Stomach (tissue), 9 donors: Measurements from ENCODE around the gene ACTG1. TPM values are rescaled to one million over a fixed set of nuclear protein-coding genes. Genes with fewer than 3 reads are reported as not detected.
A peak's percentile ranks its signal among the peaks of the same experiment; 100 is the strongest.

ENCODE experiments used
- DNase-seq, 2 donors: peaks; one replicate each; pipeline versions ENCODE4 v3.0.0 to v3.0.0-alpha.2; 2013 to 2019
- H3K27ac ChIP-seq, 5 donors: fragments of 200-600 bp in 4 of 5; sonication (generic) in 4 of 5; one replicate each; pipeline ENCODE4 v1.5.1; 2013 to 2019; ENCODE audit warnings: mild to moderate bottlenecking in 1 of 5, moderate library complexity in 1 of 5
- H3K27me3 ChIP-seq, 3 donors: fragments of 200-600 bp; sonication (generic); one replicate each; pipeline ENCODE4 v1.5.1; 2017 to 2019; ENCODE audit warnings: mixed run types in 1 of 3
- H3K36me3 ChIP-seq, 4 donors: fragments of 200-600 bp; sonication (generic); 1 replicate in 3 of 4; 2 replicates in 1 of 4; pipeline ENCODE4 v1.5.1; 2016 to 2019
- H3K4me1 ChIP-seq, 4 donors: fragments of 200-600 bp; sonication (generic); one replicate each; pipeline ENCODE4 v1.5.1; 2016 to 2019
- H3K4me3 ChIP-seq, 4 donors: fragments of 200-600 bp; sonication (generic) in 3 of 4; one replicate each; pipeline ENCODE4 v1.5.1; 2016 to 2019; ENCODE audit warnings: mild to moderate bottlenecking in 1 of 4
- H3K9me3 ChIP-seq, 4 donors: fragments of 200-600 bp; sonication (generic); one replicate each; pipeline ENCODE4 v1.5.1; 2016 to 2019
- EP300 ChIP-seq: sonication (generic); formaldehyde crosslinking; IDR thresholded peaks from one replicate; pipeline ENCODE4 v1.6.1; 2017; ENCODE audit warnings: antibody characterized with exemption
- POLR2A ChIP-seq, 4 donors: fragments of 450-650 bp; IDR thresholded peaks; one replicate each; pipeline ENCODE4 v1.6.1; 2016; ENCODE audit warnings: antibody characterized with exemption in 4 of 4, control low read depth in 2 of 4, mild to moderate bottlenecking in 1 of 4, moderate library complexity in 1 of 4
- POLR2AphosphoS5 ChIP-seq, 3 donors: sonication (generic); formaldehyde crosslinking; IDR thresholded peaks; one replicate each; pipeline ENCODE4 v1.6.1; 2016; ENCODE audit warnings: antibody characterized with exemption in 3 of 3
- WGBS, 5 donors: extraction: QIAGEN DNeasy Blood & Tissue Kit in 3 of 5; methylation state at CpG; one replicate each; pipeline versions ENCODE4 v1.1.5 to v1.1.7; 2013 to 2018; 5-methylcytosine and 5-hydroxymethylcytosine counted together
- intact Hi-C: fragments of 100-400 bp; cut with DNase I; formaldehyde crosslinking; loops from one replicate; pipeline ENCODE4 v1.15.1; 2023; ENCODE audit warnings: low total_unique reads
- polyA plus RNA-seq, 3 donors: library from polyadenylated mRNA; stranded (reverse); fragments of 200-250 nt; gene quantifications; one replicate each; pipeline ENCODE4 v1.2.3, GENCODE V29; 2013
- total RNA-seq, 5 donors: library from RNA; depleted of rRNA; stranded (reverse); fragments of >200 nt; gene quantifications; one replicate each; pipeline versions ENCODE4 v1.1.0 to v1.2.3, GENCODE V29; 2014 to 2016
- TF ChIP-seq, protein P1 (sequence below), 7 experiments: fragments of 450-650 bp in 4 of 7; fragments of 200-600 bp in 3 of 7; sonication (generic) in 3 of 7; IDR thresholded peaks; one replicate each; pipeline ENCODE4 v1.5.1; 2016 to 2019; ENCODE audit warnings: antibody characterized with exemption in 7 of 7, control low read depth in 2 of 7, mild to moderate bottlenecking in 1 of 7
- donor health status: healthy with polysubstance abuse.
- donor health status: Bipolar disorder and iron deficiency.
- donor health status: healthy.

ACTG1 gene
- total and polyA plus RNA-seq, 8 donors = 978 to 2,952 (median 1,922) TPM

DNA sequence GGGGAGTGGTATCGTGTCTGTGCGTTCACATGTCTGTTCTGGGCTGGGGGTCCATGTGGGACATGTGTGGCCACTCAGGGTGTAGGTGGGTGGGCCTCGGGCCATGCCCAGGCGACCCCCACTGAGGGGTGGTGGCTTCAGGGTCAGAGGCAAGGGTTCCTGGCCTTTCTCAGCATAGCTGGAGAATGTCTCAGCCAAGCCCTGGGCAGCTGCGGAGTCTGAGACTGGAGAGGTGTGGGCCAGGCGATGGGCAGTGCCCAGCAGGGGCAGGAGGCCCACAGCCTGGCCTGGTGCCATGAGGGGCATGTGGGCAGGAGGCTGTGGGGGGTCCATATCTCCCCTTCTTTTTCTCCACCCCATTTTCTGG lies 16.8 kb upstream of the ACTG1 start:
- no peak for TF ChIP-seq EP300
- TF ChIP-seq, protein P1, sequence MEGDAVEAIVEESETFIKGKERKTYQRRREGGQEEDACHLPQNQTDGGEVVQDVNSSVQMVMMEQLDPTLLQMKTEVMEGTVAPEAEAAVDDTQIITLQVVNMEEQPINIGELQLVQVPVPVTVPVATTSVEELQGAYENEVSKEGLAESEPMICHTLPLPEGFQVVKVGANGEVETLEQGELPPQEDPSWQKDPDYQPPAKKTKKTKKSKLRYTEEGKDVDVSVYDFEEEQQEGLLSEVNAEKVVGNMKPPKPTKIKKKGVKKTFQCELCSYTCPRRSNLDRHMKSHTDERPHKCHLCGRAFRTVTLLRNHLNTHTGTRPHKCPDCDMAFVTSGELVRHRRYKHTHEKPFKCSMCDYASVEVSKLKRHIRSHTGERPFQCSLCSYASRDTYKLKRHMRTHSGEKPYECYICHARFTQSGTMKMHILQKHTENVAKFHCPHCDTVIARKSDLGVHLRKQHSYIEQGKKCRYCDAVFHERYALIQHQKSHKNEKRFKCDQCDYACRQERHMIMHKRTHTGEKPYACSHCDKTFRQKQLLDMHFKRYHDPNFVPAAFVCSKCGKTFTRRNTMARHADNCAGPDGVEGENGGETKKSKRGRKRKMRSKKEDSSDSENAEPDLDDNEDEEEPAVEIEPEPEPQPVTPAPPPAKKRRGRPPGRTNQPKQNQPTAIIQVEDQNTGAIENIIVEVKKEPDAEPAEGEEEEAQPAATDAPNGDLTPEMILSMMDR (IDR thresholded peaks at IDR 0.05) = no peak
- no peak for TF ChIP-seq POLR2A (IDR thresholded peaks at IDR 0.05)
- TF ChIP-seq POLR2AphosphoS5 (IDR thresholded peaks at IDR 0.05) = no peak
- no peaks in the 10 kb centered on the region for H3K9me3 ChIP-seq
- H3K36me3 ChIP-seq = no peaks in the 10 kb centered on the region
- peaks cover 6 to 15% (median 12%) of the 10 kb centered on the region in 4 donors for H3K4me1 ChIP-seq
- H3K27me3 ChIP-seq = peaks cover 16 to 66% (median 23%) of the 10 kb centered on the region in 3 donors
- no peak overlapping the region for H3K4me3 ChIP-seq
- WGBS, 5 donors = 73 to 93% (median 83%) methylated on average over 6 of the region's 6 CpGs
- no peak overlapping the region for H3K27ac ChIP-seq
- DNase-seq = no peak
- intact Hi-C loops = no loop called here

DNA sequence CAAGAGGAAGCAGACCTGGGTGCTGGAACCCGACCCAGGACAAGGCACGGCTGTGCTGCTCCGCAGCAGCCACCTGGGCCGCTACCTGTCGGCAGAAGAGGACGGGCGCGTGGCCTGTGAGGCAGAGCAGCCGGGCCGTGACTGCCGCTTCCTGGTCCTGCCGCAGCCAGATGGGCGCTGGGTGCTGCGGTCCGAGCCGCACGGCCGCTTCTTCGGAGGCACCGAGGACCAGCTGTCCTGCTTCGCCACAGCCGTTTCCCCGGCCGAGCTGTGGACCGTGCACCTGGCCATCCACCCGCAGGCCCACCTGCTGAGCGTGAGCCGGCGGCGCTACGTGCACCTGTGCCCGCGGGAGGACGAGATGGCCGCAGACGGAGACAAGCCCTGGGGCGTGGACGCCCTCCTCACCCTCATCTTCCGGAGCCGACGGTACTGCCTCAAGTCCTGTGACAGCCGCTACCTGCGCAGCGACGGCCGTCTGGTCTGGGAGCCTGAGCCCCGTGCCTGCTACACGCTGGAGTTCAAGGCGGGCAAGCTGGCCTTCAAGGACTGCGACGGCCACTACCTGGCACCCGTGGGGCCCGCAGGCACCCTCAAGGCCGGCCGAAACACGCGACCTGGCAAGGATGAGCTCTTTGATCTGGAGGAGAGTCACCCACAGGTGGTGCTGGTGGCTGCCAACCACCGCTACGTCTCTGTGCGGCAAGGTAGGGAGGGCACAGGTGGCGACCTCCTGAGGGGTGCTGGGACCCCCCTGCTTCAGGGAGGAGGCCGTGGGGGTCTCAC lies 16.2 kb upstream of the ACTG1 start:
- DNase-seq = no peak
- 69 to 90% (median 89%) methylated on average over 30 to 62 of the region's 62 CpGs for WGBS, 5 donors

DNA sequence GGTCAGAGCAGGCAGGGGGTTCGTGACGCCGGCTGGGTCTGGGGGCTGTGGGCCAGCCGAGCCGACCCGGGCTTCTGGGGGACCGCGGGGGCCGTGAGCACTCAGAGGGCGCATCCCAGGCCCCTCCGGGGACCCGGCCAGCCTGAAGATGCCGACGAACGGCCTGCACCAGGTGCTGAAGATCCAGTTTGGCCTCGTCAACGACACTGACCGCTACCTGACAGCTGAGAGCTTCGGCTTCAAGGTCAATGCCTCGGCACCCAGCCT lies 15.7 kb upstream of the ACTG1 start:
- intact Hi-C loops = no loop called here
- H3K4me3 ChIP-seq = no peak overlapping the region
- TF ChIP-seq, protein P1 (IDR thresholded peaks at IDR 0.05) = no peak
- no peak for TF ChIP-seq POLR2A (IDR thresholded peaks at IDR 0.05)
- TF ChIP-seq EP300 = no peak
- TF ChIP-seq POLR2AphosphoS5 (IDR thresholded peaks at IDR 0.05) = no peak

More for the DNA sequence above, 16.2 kb upstream of the ACTG1 start:
- Histone ChIP-seq H3K9me3 (no peaks in the 10 kb centered on the region), H3K4me3 (no peak overlapping the region), H3K36me3 (no peaks in the 10 kb centered on the region), H3K4me1 (peaks cover 6 to 19% (median 15%) of the 10 kb centered on the region in 4 donors), H3K27ac (no peak overlapping the region), H3K27me3 (peaks cover 16 to 66% (median 29%) of the 10 kb centered on the region in 3 donors)
- intact Hi-C loops = no loop called here
- TF ChIP-seq POLR2AphosphoS5 (IDR thresholded peaks at IDR 0.05) (no peak), EP300 (no peak), POLR2A (IDR thresholded peaks at IDR 0.05) (no peak)
- TF ChIP-seq, protein P1 (IDR thresholded peaks at IDR 0.05) = no peak

DNA sequence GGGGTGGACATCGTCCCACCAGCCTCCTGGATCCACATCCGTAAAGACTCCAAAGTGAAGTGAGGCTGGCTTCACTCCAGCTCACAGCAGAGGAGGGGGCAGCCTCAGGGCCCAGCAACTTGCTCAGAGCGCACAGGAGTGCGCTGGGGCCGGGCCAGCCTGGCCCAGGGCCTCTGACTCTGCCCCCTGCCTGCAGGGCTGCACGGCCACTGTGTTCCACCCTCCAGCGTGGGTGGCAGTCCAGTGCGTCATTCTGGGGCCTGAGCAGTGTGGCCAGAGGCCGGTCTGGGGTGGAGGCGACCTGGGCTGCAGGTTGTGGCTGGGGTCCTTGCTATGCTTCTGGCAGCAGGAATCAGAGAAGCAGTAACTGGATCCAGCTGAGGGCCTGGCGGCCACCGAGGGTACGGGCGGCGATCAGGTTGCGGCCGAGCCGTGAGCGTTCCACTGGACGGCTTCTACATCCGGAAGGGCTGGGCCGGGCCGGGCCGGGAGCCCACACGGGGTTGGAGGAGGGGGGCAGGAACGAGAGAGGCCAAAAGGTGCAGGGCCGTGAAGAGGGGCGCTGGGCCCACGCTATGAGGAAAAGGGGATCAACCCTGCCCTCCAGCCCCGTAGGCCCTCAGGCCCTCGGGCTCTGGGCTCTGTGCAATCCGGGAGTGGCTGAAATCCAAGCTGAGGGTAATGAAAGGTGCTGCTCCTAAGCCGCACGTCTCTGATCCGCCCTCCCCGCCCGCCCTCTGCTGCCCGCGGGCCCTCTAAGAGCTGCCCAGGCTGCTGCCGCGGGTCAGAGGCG lies 15.2 kb upstream of the ACTG1 start, which contains the start of gene FSCN2:
TSS of gene FSCN2 (plus strand) at position 787 of the 793 bp plus-strand sequence. CDS start 155 bp downstream, outside the sequence.
- TF ChIP-seq EP300 = no peak
- TF ChIP-seq POLR2AphosphoS5 (IDR thresholded peaks at IDR 0.05) = no peak
- TF ChIP-seq POLR2A (IDR thresholded peaks at IDR 0.05) = no peak
- TF ChIP-seq, protein P1 (IDR thresholded peaks at IDR 0.05) = peak in 3 of 7 experiments; percentile 7 to 36 (median 20)
- Histone ChIP-seq H3K27me3 (peaks cover 16 to 70% (median 39%) of the 10 kb centered on the region in 3 donors), H3K36me3 (no peaks in the 10 kb centered on the region), H3K4me3 (peak within 1 kb of the TSS in 1 of 4 donors; percentile 21), H3K27ac (peak within 1 kb of the TSS in 1 of 5 donors; percentile 30), H3K9me3 (no peaks in the 10 kb centered on the region), H3K4me1 (peaks cover 6 to 28% (median 25%) of the 10 kb centered on the region in 4 donors)
- DNase-seq = peak in 1 of 2 donors; percentile 42
- intact Hi-C loops = no loop called here
- WGBS, 5 donors = 16 to 35% (median 23%) methylated on average over 31 to 42 of the region's 42 CpGs

More for the DNA sequence above, 15.7 kb upstream of the ACTG1 start:
- H3K36me3 ChIP-seq = no peaks in the 10 kb centered on the region
- H3K9me3 ChIP-seq = no peaks in the 10 kb centered on the region
- peaks cover 16 to 68% (median 34%) of the 10 kb centered on the region in 3 donors for H3K27me3 ChIP-seq
- no peak for DNase-seq
- no peak overlapping the region for H3K27ac ChIP-seq
- WGBS, 5 donors = 23 to 62% (median 55%) methylated on average over 3 to 20 of the region's 20 CpGs
- peaks cover 6 to 24% (median 20%) of the 10 kb centered on the region in 4 donors for H3K4me1 ChIP-seq
